ENCODE results near the gene MRGPRG. TPM values are rescaled to one million over a fixed set of nuclear protein-coding genes. Genes with fewer than 3 reads are reported as not detected.

MRGPRG gene
- total RNA-seq, 3 donors from 2014 or later, result not detected

DNA sequence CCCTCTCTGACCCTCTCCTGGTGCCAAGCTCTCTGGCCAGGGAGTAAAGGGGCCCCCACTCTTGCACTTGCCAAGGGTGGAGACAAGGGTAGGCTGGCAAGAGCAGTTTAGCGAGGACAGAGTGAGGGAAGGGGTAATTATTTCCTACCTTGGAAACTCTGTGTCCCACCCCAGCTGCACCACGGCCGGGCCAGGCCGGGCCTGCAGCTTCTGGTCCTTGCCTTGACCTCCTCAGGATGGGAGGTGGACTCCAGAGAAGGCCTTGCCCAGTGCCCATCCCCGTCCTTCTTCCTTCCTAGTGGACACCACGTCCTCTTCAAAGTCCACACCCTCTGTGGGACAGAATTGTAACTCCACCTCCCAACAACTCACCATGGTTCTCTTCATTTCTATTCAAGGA, 35.1 kb downstream of the MRGPRG start:
- no peak for ATAC-seq
- intact Hi-C loops (cut with DNase I, micrococcal nuclease), result no loop called here

GRCh38 chr11:3182462-3182852, 36.2 kb downstream of the MRGPRG start:
- no peak for ATAC-seq

More for the DNA sequence above, 35.1 kb downstream of the MRGPRG start:
- TF ChIP-seq CTCF (IDR thresholded peaks at IDR 0.05), result no peak
- no peak for DNase-seq
- Histone ChIP-seq H3K4me1 (ENCODE audit: low read depth) (no peaks in the 10 kb centered on the region), H3K9me3 (no peaks in the 10 kb centered on the region), H3K36me3 (ENCODE audit: low read depth) (no peaks in the 10 kb centered on the region), H3K4me3 (no peak overlapping the region)

GRCh38 chr11:3181725-3182461, 36.7 kb downstream of the MRGPRG start:
- no peak for ATAC-seq
- H3K9me3 ChIP-seq, result no peaks in the 10 kb centered on the region
- DNase-seq, result no peak
- intact Hi-C loops (cut with DNase I, micrococcal nuclease), result no loop called here
- no peak for TF ChIP-seq CTCF (IDR thresholded peaks at IDR 0.05)
- no peaks in the 10 kb centered on the region for H3K4me1 ChIP-seq (ENCODE audit: low read depth)
- H3K4me3 ChIP-seq, result no peak overlapping the region
- H3K36me3 ChIP-seq (ENCODE audit: low read depth), result no peaks in the 10 kb centered on the region

More at GRCh38 chr11:3182462-3182852, 36.2 kb downstream of the MRGPRG start:
- no peaks in the 10 kb centered on the region for H3K9me3 ChIP-seq
- no peak overlapping the region for H3K4me3 ChIP-seq
- intact Hi-C loops (cut with DNase I, micrococcal nuclease), result no loop called here
- no peaks in the 10 kb centered on the region for H3K36me3 ChIP-seq (ENCODE audit: low read depth)
- TF ChIP-seq CTCF (IDR thresholded peaks at IDR 0.05), result no peak
- no peaks in the 10 kb centered on the region for H3K4me1 ChIP-seq (ENCODE audit: low read depth)
- no peak for DNase-seq

- DNase-seq (no peak), ATAC-seq (no peak)
- TF ChIP-seq CTCF (IDR thresholded peaks at IDR 0.05), result no peak
- Histone ChIP-seq H3K4me1 (ENCODE audit: low read depth) (no peaks in the 10 kb centered on the region), H3K36me3 (ENCODE audit: low read depth) (no peaks in the 10 kb centered on the region), H3K4me3 (no peak overlapping the region), H3K9me3 (peaks cover 6% of the 10 kb centered on the region)
- intact Hi-C loops (cut with DNase I, micrococcal nuclease), result no loop called here
Measured at GRCh38 chr11:3180869-3181268, 37.7 kb downstream of the MRGPRG start.

DNA sequence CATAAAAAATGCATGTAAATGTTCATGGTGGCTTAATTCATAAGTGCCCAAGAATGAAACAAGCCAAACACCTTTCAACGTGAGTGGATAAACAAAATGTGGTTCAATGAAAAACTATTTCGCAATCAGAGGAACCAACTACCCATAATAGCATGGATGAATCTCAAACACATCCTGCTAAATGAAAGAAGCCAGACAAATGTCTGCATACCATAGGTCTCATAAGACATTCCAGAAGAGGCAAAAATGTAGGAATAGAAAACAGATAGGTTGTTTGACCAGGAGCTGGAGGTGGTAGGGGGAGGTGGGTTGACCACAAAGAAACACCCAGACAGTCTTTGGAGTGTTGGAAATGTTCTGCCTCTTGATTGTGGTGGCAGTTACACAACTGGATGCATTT, 40.3 kb downstream of the MRGPRG start:
- intact Hi-C loops (cut with DNase I, micrococcal nuclease), result loop anchor here in 1 of 2 donors (10.0 kb wide), 1 partner anchor 54 kb away; no protein-coding TSS in a partner anchor
- TF ChIP-seq CTCF (IDR thresholded peaks at IDR 0.05), result no peak
- ATAC-seq, result no peak
- peaks cover 6% of the 10 kb centered on the region for H3K9me3 ChIP-seq
- no peak overlapping the region for H3K4me3 ChIP-seq
- no peaks in the 10 kb centered on the region for H3K36me3 ChIP-seq (ENCODE audit: low read depth)
- H3K4me1 ChIP-seq (ENCODE audit: low read depth), result no peaks in the 10 kb centered on the region
- no peak for DNase-seq
